GM19455 (cell line): ENCODE measurements around the gene TCEAL4.
A peak's percentile ranks its signal among the peaks of the same experiment; 100 is the strongest.

Source experiments
- ATAC-seq: cut with Tn5 transposase; IDR thresholded peaks from one replicate; pipeline ENCODE4 v1.9.1; 2021; ENCODE audit not compliant: unreplicated experiment

The TCEAL4 gene

DNA sequence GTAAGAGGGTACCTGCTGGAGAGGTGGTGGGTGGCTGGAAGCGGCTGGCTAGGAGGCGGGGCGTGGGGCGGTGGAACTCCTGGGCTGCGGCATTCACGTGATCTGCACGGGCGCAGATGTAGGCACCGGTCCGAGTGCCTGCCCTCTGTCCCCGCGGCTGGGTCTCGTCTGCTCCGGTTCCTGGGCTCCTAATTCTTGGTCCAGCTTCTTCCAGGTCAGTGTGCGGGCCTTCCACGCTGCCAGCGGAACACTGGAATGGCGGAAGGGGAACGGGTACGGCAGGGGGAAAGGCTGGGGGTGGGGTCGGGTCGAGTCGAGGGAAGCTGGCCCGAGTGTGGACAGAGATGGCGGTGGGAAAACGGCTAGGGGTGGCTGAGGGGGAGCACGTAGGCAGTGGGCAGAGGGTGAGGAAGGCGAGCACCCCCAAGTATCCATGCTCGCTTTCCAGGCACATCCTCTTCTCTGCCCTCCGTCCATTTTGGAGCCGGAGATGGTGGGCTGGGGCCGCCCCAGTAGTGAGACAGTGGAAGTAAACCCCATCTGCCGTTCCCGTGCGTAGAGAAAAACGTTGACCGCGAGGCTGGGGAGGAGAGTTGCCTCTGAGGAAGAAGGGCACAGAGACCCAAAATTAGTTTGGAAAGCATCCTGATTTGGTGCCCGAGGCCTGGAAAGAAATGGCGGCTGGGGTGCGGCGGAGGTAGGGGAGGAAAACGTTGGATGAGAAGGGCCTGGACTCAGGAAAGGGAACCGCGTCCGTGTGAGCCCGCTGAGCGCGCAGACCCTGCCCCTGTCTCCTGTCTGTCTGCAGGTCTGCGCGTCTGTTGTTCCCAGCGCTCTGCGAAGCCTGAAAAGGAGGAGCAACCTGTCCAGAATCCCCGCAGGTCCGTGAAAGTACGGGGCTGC lies at the start of gene TCEAL4:
TCEAL4 (plus strand) TSS at position 105 of the 903 bp plus-strand sequence. CDS start 1,161 bp downstream, outside the sequence.
- peak; percentile 86 for ATAC-seq

DNA sequence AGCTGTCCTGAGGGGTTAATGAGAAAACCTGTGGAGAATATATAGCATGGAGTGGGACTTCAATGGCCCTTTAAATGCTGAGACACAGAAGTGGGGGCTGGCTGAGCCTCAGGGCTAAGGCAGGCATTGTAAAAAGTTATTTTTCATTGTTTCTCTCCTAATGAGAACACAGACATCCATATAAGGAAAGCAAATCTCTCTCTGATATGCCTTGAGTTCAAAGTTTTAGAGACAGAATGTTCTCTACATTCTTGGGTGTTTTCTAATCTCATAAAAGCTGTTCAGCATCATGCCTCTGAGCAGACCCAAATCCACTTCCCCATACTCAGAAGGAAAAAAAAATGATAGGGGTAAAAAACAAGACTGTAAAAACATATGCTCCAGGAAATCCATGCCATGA lies 49.2 kb upstream of the TCEAL4 start:
- no peak for ATAC-seq

DNA sequence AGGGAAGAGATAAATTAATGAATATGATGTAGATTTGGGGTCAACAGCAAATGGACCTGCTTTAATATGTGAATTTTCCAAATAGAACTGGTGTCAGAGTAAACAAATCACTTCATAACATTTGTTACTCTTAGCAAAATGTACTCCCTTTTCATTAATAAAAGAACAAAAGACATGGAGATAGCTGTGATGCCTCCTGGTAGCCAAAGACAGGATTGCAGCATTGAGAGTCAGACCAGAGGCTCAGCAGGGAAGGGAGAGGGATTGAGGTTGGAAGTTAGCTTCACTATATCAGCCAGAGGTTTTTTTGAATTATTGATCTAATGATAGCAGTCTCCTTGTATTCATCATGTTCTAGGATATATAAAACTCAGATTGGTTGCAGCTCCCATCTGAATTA lies 48.6 kb upstream of the TCEAL4 start:
- ATAC-seq: no peak

DNA sequence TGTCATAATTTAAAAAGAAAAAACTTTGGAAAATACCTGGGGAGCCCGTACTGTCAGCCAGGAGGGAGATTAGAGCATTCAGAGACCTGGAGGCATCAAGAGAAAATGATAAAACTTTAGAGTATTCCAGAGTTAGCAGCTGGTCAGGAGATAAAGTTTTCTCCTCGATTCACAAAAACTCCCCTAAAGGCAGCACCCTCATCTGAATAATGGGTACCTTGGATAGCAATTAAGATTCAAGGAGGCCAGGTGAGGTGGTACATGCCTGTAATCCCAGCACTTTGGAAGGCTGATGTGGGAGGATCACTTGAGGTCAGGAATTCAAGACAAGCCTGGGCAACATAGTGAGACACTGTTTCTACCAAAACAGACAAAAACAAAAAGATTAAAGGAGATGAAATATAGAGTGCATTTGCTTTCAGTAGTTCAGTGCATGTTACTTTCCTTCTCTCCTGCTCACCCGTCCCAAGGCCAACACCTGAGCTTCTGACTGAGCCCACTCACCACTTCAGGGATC lies 47.4 kb upstream of the TCEAL4 start:
- no peak for ATAC-seq

DNA sequence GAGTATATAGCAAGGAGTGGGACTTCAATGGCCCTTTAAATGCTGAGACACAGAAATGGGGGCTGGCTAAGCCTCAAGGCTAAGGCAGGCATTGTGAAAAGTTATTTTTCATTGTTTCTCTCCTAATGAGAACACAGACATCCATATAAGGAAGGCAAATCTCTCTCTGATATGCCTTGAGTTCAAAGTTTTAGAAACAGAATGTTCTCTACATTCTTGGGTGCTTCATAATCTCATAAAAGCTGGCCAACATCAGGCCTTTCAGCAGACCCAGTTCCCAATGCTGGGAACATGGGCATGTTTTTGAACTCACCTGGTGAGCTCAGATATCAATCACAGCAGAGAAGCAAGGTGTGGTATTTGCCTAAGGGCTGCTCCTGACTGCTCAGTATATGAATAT lies 46.6 kb upstream of the TCEAL4 start:
- ATAC-seq: no peak

DNA sequence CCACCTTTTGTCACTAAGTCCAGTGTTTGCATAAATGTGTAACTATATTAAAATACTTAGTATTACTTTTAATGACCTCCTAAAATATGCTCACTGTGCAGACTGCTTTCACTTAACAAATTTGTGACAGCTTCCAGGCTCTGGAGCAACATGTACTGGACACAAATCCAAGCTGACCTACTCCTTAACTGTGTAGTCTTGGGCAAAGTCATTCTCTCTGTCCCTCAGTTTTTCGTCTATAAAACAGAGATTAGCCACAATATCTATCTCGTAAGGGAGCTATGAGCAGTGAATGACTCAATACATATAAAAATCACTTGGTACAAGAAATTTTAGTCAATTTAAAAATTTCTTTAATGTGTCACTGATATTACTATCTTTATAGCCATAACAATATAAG lies 45.6 kb upstream of the TCEAL4 start:
- no peak for ATAC-seq

DNA sequence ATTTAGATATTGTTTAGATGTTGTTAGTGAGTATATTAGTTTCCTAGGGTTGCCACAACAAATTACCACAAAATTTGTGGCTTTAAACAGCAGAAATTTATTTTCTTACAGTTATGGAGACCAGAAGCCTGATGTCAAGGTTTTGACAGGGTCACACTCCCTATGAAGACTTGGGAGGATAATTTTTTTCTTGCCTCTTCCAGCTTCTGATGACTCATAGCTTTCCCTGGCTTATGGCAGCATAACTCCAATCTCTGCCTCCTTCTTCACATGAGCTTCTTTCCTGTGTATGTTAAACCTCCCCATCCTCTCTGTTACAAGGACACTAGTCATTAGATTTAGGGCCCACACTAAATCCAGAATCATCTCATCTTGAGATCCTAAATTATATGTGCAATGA lies 45.2 kb upstream of the TCEAL4 start:
- ATAC-seq: no peak

DNA sequence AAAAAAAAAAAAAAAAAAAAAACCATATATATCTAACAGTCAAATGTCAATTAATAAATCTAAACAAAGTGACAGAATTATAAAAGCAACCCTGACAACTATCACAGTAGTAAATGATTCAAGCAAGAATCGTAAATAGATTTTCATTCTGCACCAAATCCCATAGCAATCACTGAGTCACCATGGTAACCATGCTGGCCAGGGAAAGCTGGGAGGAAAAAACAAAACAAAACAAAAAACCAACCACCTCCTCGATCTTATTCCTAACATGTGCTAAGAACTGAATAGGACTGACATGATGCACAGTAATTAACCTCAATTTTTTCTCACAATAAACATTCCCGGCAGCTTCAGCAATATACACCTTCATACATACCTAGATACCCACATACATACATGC lies 35.4 kb upstream of the TCEAL4 start:
- no peak for ATAC-seq

DNA sequence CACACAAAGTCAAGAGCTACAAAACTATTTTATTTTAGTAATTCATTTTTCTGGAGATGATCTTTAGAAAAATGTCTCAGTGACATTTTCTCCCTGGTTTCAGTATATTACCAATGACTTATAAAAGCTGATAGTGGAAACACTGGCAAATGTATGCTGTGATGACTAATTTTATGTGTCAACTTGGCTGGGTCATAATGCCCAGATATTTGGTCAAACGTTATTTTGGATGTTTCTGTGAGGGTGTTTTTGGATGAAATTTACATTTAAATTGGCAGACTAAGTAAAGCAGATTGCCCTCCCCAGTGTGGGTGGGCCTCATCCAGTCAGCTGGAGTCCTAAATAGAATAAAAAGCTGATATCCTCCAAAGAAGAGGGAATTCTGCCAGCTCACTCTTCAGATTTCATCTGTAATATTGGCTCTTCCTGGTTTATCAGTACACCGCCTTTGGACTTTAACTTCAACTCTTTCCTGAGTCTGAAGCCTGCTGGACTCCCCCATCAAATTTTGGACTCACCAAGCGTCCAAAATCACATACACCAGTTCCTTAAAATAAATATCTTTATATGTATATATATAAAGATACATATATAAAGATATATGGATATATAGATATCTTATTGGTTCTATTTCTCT lies 34.8 kb upstream of the TCEAL4 start:
- no peak for ATAC-seq

DNA sequence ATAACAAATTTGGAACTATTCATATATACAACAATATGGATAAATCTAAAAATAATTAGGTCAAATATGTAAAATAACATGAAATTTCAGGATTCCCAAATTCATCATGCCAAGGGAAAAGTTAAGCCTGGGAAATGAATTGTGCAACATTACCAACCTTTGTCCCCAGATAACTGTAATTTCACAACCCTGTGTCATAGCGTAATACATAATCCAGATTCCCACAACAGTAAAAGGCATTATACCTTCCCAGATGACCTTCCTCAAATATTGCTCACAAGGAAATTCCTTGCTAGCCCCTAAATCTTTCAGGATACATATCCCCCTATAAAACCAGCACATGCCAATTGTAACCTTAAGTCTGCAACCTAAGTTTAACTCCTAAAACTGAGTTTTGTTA lies 33.1 kb upstream of the TCEAL4 start:
- ATAC-seq: no peak

DNA sequence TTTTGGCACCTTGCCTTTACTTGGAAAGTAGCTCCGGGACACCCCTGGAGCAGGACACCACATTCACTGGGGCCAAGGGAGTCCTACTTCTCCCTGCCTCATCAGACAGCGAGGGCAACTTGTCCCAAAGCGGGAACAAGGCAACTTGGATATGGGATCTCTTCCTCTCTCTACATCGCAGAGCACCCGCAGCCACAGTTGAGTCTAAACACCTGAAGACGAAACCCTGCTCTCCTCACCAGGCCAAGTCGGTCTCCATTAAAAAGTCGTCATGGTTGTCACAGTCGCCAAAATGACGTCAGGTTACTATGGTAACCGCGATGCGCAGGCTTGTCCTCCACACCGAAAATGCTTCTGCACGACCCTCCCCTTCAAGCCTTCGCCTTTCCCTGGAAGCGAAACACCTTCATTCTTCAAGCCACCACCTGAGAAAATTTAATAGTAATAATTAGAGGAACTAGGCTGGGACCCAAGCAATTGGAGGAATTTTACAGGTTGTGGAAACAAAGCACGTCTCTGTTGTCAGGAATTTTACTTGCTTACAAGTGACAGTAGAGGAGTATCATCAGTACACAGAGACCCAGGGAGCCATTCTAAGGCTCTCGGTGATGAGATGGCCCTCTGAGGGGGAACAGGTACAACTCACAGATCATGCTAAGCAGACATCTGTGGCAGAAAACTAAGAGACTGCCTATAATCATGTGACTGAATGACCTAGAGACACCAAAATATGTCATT lies 30.5 kb upstream of the TCEAL4 start:
- peak; percentile 98 for ATAC-seq

DNA sequence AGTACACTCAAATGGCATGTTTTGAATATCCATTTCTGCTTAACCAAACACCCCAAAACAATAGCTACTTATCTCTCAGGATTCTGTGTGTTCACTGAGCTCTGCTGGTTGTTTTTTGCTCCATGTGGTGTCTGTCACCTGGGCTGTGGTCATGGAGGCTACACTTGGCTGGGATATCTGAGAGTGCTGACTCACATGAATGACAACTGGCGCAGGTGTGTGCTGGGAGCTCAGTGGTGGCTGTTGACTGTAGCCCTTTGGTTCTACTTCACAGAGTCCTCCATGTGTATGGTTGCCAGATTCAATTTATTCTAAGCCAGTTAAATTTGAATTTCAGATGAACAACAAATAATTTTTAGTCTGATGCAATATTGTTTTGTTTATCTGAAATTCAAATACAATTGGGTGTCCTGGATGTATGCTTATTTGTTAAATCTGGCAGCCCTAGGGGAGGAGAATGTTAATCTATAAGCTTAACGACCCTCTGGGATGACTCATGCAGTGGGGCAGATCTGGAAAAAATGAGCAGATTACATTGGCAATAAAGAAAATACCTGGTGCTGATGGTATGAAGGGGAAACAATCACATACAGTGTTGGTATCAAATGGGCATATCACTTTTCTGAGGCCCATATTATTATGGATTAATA lies 28.2 kb upstream of the TCEAL4 start:
- ATAC-seq: no peak

DNA sequence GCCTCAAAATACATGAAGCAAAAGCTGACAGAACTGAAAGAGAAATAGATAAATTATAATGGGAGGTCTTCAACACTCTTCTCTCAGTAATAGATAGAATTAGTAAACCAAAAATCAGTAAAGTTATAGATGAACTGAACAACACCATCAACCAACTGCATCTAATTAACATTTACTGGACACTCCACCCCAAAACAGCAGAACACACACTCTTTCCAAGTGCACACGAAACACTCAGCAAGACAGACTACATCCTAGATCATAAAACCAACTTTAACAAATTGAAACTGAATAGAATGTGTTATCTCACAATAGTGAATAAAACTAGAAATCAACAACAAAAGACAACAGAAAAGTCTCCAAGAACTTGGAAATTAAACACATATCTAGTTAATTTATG lies 25.1 kb upstream of the TCEAL4 start:
- no peak for ATAC-seq

DNA sequence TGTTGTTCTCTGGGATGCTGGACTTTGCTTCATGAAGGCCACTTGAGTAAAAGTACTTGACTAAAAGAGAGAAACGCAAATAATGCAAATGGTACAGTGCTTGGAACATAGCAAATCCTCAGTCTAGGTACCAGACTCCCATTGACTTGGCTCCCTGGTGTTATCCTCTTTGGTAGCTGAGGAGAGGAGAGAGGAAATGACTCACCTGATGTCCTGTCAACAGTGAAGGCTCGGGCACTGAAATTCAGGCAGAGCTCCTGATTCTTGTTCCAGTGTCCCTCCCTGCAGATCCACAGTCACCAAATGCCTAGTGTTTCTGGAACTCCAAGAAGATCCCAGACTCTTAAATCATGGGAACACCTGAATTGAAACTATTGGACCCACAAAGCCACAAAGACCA lies 22.5 kb upstream of the TCEAL4 start:
- no peak for ATAC-seq

DNA sequence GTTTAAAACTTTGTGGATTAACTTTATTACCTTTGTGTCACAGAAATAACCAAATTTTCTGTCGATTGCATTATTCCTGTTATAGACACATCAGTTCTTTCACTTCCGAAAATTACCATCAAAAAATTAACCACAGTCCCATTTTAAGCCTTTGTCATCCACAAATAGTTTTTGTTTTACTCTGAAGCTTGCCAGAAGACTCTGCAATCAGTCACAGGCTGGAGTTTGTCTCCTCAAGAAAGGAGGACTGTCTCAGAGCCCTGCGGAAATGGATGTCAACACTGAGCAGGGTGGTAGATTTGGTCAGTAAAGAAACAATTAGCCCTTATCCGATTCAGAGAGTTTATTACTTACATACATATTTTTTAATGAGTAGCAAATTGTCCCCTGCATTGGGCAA lies 20.1 kb upstream of the TCEAL4 start:
- ATAC-seq: no peak

DNA sequence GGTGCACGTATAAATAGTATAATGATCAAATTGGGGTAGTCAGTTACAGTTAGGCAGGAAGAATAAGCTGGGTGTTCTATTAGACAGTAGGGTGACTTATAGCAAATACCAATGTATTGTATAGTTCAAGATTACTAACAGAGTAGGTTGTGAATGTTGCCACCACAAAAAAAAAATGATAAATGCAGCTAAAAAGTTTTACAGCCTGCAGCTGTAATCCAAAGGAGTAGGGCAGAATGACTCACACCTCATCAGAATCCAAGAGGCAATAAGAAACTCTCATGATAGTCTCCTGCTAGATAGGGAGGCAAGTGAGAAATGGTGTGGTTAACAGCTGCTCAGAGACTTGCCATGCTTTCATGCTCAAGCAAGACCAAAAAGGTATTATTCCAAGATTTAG lies 19.6 kb upstream of the TCEAL4 start:
- ATAC-seq: no peak

DNA sequence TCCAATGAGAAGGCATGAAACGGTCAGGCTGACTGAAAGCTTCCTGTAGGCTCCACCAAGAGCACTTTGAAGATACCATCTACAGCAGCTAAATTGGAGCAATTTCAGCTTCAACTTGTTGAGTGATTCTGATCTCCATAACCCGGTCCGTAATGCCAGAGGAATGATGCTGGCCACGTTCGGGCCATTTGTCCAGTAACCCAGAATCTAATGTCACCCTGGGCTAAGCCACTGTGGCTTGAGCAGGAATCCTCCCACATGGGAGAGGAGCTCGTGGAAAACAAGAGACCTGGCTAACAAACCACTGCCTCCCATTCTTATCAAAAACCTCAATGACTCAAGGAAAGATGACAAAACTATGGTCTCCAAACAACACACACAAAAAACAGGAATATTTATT lies 14.2 kb upstream of the TCEAL4 start:
- no peak for ATAC-seq

DNA sequence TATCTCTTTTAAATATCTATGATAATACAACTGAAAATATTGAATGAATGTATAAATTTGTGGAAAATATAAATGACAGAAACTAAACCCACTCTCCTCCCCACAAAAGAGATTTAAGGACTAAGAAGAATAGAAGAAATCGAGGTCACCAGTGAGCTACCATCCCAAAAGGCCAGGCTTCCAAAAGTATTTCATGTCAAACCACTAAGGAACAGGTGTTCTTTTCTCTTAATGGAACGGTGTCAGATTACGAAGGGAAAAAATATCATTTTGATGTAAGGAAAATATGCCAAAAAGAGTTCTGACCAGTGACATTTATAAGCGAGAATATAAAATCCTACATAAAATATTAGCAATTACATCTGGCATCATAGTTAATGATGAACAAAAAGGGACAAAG lies 13.6 kb upstream of the TCEAL4 start:
- no peak for ATAC-seq

DNA sequence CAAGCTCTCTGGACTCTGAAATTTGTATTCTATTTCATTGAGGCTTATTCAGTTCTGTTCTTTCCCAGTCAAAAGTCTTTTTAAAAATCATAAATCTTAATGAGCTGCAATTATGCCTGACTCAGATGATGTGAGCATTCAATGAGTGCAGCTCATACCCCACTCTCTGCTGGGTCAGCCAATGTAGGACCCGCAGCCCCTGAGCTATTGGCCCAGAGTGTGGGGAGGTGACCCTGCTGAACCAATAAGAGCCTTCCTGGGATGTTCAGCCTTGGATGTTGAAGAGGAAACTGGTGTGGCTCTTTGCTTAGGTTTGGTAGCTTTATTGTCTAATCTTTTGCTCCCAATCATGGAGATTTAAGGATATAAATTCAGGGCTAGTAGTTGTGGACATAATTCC lies 12.1 kb upstream of the TCEAL4 start:
- ATAC-seq: no peak

DNA sequence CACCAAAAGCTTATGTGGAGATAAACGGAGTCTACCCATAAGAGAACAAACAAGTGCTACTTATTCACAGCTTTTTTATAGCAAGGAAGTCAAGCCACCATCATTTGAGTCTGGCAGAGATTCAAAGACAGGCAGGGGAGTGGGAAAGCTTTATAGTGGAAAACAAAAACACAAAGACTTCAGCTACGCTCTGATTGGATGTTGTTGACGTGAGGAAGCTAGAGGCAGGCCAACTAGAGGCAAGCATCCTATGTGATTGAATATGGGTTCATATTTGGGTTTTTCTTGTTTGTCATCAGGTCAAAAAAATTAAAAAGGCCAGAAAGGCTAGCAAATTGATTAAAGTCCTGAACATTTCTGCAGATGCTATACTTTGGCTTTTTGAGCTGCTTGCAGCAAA lies 719 bp upstream of the TCEAL4 start:
- ATAC-seq: no peak

DNA sequence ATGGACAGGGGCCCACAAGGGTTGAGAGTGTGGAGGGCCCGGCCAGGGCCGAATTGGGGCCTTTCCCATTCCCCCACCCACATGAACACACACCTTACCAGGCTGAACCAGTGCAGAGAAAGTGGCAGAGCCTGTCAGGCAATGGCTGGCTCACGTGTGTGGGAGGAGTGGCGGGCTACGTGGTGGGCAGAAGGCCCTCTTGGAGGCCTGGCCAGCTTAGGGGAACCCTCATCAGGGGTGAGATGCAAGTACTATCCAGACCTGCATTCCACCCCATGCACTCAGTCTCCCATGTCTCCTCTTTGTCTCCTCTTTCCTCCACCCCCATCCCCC lies 965 bp downstream of the TCEAL4 start:
- no peak for ATAC-seq
